ENCODE results near the gene FBXO42.

DNA sequence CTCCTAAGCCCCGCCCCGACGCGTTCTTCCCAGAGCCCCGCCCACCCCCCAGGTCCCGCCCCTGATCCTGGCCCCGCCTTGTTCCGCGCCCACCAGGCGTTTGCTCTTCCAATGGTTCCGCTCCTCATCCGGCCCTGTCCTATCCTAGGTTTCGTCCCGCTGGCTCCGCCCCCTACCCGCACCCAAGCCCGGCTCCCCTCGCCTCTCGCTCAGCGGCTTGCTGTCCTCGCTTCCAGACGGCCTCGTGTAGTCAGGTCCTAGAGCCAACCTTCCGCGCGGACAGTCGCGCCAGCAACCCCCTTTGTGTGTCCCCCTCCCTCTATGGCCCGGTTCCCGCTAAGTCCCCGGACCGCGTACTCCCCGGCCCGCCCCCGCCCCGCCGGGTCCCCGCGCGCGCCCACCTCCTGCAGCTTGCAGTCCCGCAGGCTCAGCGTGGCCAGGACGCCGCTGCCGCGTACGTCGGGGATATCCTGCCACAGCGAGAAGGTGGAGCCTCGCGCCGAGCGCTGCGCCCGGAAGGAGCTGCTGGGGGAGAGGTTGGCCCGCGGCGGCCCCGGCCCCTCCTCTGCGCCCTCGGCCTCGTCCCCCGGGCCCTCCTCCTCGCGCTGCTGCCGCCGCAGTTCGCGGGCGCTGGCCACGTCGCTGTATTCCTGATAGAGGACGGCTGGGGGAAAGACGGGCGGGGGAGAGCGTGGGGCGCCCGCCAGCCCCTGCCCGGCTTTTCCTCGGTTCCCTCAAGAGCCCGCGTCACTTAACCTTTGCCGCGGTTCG lies 145.5 kb downstream of the FBXO42 start:
- TF ChIP-seq CTCF (IDR thresholded peaks at IDR 0.05), result peak in 1 of 6 experiments; percentile 13
- no peak for TF ChIP-seq EP300 (IDR thresholded peaks at IDR 0.05)

Measured in upper lobe of left lung (tissue), 4 donors.